GM12872 (cell line): Measurements from ENCODE around the gene GAGE10.

Source experiments
- CTCF ChIP-seq: IDR thresholded peaks from 3 replicates; pipeline ENCODE4 v1.5.1; 2011; ENCODE audit warnings: low read depth, mild to moderate bottlenecking, low read length, moderate library complexity; ENCODE audit not compliant: insufficient read depth

Gene GAGE10

GRCh38 chrX:49260221-49260985, 43.0 kb upstream of the GAGE10 start:
- no peak for TF ChIP-seq CTCF

GRCh38 chrX:49262603-49263002, 40.8 kb upstream of the GAGE10 start:
- TF ChIP-seq CTCF = no peak

- no peak for TF ChIP-seq CTCF
Measured at GRCh38 chrX:49263631-49264030, 39.8 kb upstream of the GAGE10 start.

- TF ChIP-seq CTCF = no peak
Measured at GRCh38 chrX:49264460-49264859, 39.0 kb upstream of the GAGE10 start, which contains the start of gene FOXP3. FOXP3 (minus strand) TSS chrX:49264710; CDS start chrX:49258505, 6,205 bp downstream.

- no peak for TF ChIP-seq CTCF
Measured at GRCh38 chrX:49266523-49267445, 36.7 kb upstream of the GAGE10 start.

- no peak for TF ChIP-seq CTCF
Measured at GRCh38 chrX:49268702-49269009, 34.8 kb upstream of the GAGE10 start.

GRCh38 chrX:49269010-49269766, 34.3 kb upstream of the GAGE10 start:
- TF ChIP-seq CTCF = no peak
